Right renal pelvis (tissue), 4 donors: ENCODE measurements around the gene KLHL21. TPM values are rescaled to one million over a fixed set of nuclear protein-coding genes. Genes with fewer than 3 reads are reported as not detected.

ENCODE experiments used
- DNase-seq, 4 donors: peaks; one replicate each; pipeline ENCODE4 v3.0.0-alpha.2; 2013; ENCODE audit warnings: low read depth in 4 of 4, low spot score in 3 of 4, missing footprints in 1 of 4
- polyA plus RNA-seq, 4 donors: library from polyadenylated mRNA; unstranded; fragments of 120-200 nt; gene quantifications; one replicate each; pipeline ENCODE4 v1.2.1, GENCODE V29; 2013; ENCODE audit not compliant: insufficient read length in 4 of 4

KLHL21 gene
- polyA plus RNA-seq, 4 donors: 14.9 to 16.6 (median 15.2) TPM

DNA sequence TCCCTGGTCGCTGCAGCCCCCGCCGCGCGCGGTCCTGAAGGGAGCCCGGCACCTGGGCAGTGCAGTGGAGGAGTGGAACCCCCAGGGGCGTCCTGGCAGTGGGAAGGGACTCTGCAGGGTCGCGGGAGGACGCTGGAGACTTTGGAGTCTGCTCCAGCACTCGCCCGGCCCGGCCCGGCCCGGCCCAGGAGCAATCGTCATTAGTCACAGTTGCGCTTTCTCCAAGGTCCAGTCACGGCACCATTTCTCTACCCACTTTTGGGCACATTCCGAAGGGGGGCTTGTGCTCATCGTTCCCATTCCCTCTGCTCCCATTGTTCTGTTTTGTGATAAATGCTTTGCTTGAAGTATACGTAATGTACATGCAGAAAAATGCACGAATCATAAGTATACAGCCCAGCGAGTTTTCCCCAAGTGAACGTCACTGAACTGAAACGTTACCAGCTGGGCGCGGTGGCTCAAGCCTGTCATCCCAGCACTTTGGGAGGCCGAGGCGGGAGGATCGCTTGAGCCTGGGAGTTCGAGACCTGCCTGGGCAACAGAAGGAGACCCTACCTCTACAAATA lies 23.0 kb upstream of the KLHL21 start:
- no peak for DNase-seq

DNA sequence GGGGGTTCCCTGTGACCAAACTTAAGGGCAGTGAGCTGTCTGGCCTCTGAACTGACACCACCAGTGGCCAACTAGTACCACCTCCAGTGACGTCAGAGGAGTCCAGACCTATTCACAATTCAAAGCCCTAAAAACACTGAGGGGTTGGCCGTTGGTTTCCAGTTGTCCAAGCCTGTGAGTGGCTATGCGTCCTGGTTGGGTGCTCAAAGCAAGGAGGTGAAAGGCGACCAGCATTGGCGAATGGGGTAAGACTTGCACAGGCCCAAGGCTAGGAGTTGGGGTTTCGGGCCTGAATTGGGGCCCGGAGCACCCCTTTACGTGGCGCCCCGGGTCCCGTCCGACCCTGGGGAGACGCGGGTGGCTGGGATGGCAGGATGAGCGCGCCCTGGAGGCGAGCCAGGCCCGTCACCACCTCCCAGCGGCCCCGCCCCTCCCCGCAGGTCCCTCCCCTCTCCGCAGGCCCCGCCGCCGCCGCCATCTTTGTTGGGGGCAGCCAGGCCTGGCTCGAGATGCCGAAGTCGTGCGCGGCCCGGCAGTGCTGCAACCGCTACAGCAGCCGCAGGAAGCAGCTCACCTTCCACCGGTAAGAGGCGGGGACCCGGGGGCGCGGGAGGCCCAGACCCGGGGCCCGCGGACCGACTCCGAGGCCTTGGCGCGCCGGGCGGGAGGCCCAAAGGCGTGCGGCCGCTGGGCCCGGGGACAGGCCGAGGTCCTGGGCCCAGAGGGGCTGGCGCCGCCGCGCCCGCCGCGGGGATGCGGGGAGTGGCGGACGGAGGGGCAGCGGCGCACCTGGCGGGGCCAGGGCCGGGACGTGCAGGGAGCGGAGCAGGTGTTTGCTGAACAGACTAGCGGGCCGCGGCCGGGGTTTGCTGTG lies 22.3 kb upstream of the KLHL21 start, which contains the start of gene THAP3:
Gene THAP3 (plus strand): TSS at position 159 of the 874 bp plus-strand sequence. CDS start 351 bp downstream, at position 510.
- DNase-seq: peak in 1 of 4 donors; percentile 60

DNA sequence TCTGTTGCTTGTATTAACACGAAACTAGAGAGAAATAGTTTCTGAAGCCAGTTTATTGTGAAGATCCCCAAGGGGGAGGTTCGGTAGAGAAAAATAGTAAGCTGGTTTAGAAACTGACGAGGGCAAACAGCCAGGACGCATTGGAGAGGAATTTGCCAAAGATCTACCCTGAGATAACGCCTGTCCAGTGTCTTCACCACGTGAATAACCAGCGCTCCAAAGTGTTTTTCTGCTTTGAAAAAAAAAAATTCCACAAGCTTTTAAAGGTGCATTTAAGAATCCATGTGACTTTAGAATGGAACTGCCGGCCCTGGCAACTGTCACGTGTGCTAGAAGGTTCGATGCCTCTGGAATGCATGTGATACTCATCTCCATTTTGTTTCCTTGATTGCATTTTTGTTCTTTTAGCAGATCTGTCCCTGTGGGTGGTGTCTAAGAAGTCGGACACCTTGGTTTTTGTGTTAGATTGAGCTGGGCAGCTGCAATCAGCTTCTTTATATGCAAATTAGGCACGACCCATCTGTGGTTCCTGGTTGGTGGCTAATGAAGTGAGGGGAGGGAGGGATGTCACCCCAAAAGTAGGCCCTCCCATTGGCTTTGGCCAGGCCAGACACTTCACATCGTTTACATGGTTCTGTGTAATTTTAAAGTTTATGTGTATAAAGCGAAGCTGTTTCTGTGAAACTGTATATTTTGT lies 20.7 kb upstream of the KLHL21 start:
- no peak for DNase-seq

DNA sequence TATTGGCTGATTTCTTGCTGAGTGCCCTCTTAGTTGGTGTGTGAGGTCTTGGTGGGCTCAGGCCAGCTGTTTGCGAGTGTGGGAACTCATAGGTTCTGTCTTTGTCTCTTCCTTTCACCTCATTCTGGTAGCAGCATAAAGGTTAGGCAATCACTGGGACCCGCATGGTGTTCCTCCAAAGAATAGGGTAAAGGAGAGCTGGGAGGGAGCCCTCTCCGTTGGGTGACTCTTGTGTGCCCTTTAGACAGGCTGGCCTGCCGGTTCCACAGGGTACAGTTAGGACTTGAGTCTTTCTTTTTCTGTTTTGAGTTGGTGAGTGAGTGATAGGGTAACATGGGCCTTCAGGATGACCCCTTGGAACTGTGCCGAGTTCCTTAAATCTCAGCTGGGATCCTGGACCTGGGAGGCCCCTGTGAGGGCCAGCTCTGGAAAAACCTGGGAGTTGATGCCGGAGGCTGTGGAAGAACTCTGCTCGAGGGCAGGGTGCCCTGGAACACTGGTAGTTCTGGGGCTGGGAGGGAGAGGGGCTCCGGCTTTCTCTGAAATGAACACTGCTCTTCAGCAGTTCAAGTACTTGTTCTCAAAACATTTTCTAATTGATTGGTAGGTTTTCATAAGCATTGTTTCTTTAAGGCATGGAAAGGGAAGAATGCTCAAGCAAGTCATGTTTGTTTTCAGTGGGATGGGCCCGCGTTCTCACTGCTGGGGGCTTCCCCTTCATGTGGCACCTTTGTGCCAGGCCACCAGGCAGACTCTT lies 19.9 kb upstream of the KLHL21 start:
- no peak for DNase-seq

DNA sequence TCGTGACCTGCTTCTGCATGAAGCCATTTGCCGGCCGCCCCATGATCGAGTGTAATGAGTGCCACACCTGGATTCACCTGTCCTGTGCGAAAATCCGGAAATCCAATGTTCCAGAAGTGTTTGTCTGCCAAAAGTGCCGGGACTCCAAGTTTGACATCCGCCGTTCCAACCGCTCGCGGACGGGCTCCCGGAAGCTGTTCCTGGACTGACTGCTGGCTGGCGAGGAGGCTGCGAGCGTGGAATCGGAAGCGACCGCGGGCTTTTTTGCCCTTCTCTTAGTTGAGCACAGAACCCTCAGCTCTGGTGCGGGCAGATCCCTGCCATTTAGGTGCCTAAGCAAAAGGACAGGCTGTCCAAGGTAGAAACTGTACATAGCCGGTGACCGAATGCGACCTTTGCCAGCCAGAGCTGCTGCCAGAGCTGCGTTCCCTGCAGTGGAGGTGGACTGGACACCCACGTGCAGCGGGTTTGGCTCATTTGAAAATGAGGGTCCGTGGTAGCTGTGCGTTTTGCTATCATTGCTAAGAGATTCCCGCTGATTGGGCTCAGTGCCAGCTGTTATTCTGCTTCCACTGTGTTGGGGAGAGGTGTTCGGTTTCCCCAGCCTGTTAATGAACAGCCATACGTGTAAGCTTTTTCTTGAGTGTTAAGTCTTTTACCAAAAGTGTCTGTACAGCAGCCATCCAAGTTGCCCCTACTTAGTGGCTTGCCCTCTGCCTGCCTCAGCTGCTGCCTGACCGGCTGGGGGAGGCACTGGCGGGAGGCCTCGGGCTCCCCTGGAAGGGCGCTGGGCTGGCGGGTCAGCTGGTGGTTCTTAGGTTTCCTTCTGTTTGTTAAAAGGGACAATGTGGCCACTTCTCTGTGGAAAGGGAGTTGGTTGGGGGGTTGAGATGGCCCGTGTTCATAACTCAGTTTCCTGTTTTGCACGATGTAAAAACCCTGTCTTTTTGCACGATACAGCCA lies 19.0 kb upstream of the KLHL21 start:
- DNase-seq: no peak

DNA sequence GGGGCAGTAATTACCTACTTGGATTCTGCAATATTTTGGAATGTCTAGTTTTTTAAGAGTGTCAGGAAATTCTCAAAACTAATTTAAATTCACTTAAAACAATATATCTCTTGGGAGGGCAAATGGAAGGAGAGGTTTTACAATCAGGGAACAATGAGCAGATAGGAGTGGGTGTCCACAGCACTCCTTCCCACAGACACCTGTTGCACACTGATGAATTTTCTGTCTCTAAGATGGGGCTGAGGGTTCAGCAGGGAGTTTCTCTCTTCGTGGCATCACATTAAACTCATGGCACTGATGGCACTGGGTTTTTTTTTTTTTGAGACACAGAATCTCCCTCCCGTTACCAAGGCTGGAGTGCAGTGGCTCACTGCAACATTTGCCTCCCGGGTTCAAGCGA lies 16.4 kb upstream of the KLHL21 start:
- DNase-seq: no peak

DNA sequence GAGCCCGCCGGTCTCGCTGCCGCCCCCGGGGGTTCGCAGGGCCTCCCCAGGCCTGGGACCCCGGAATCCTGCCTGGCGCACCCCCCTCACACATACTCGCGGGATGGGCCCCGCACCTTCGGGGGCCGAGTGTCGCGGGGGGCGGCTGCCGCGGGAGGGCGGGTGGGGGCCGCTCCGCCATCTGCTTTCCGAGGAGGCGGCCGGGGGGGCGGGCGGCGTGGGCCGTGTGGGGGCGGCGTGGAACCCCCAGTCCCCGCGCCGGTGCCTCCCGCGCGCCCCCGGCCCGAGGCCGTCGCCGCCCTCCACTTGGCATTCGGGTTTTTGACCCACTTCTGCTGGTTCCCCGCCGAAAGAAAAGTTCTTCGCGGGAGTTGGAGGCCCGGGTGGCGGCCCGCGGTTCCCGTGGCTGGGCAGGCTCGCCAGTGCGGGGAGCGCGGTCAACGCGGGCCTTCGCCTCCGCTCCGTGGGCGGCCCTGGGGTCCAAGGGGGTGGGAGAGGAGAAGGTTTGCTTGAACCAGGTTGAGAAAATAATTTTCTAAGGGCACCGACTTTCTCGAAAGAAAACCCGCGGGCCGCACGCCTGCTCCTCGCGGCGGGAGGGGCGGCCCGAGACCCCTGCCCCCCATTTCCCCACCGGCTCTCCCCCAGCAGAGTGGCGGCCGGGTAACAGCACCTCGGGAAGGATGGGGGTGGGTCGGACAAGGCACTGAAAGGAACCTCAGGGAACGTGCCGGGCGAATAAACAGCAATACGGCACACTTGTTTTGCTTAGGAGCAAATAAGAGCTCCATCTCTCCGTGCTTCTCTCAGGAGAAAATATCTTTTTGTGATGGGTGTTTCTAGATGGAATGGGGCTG lies 12.5 kb upstream of the KLHL21 start:
- DNase-seq: no peak

DNA sequence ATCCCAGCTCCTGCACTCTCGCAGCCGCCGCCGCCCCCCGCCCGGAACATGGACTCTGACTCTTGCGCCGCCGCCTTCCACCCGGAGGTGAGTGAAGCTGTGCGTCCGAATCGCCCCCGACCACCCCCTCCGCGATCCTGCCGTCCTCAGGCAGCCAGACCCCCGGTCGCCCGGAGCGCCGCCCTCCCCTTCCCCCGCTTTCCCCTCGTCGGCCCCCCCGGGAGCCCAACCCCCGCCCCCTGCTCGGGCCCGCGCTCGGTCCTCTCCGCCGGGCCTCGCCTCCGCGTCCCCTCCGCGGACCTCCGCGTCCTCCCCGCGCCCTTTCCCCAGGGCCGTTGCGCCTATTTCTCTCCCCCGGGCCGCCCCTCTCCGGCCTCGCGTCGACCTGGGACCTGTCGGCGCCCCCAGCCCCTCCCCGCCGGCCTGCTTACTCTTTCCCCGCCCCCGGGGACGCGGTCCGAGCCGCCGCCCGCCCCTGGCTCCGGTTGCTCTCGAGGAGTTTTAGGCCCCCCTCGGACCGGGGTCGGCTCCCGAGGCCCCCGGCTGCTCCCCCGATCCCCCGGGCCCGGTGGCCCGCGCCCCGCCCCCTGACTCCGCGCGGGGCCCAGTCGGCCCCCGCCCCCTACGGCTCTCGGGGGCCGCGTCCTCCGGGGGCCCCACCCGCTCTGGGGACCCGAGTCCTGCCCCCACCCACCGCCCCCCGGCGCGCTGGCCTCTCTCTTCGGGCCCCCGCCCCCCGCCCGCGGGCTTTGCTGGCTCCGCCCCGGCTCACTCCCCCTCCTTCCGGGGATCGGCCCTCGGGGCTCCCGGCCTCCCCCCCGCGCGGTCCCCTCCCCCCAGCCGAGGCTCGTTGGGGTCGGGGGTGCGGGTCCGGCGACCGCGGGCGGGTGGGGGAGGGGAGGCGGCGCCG lies 11.6 kb upstream of the KLHL21 start:
- no peak for DNase-seq

DNA sequence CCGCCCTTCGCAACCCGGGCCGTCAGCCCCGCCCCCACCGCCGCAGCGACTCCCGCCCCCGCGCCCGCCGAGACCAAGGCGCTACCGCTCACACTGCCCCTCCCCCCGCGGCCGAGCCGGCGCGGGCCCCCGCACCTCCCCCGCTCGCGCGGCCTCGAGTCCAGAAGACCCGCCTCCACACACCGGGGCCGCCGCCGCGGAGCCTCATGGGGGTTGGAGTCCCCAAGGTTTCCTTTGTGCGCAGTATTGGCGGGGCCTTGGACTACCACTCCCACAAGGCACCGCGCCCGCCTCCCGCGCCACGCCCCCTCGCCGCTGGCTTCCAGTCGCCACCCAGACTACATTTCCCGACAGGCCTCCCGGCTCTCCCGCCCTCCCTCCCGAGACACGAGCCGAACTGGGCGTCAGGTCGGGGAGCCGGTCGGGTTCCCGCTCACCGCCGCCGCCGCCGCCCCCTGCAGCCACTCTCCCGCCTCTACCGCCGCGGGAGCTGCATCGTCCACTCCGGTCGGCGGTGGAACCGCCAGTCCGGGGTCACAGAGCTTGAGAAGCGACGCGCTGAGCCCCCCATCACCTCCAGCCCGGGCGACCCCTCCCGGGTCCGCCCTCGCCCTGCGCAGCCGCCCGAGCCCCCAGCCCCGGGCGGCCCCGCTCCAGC lies 10.8 kb upstream of the KLHL21 start, which contains the start of gene PHF13:
Gene PHF13 (plus strand): TSS at position 371 of the 658 bp plus-strand sequence. CDS start 336 bp downstream, outside the sequence.
- peak; percentile 92 to 97 (median 97) for DNase-seq

DNA sequence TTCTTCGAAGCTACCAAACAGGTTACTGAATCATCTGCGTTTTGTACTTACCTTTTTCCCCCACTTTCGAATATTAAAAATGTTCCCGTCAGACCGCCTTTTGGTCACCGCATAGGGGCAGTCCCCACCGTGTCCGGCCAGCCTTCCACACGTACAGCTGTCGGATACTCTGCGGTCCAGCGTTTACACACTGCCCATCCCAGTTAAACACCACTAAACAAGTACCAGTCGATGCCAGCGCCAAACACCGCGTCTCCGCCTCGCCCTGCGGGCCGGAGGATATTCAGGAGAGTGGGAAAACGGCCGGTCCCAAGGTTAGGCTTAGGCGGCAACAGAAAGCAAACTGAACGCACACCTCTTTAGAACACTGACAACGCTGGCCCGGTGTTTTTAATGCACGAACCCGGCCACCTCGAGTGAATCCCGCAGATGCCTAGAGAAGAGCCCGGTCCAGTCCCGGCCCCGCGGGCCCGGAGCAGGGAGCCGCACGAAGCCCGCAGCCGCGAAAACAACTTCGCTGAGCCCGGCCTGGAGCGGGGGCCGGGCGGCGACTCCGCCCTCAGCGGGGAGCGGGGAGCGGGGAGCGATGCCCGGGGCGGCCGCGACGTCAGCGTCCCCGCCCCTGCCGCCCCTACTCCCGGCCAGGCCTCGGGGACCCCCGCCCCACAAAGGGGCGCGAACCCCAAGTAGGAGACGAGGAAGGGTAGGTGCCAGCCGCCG lies 10.1 kb upstream of the KLHL21 start:
- DNase-seq: no peak

DNA sequence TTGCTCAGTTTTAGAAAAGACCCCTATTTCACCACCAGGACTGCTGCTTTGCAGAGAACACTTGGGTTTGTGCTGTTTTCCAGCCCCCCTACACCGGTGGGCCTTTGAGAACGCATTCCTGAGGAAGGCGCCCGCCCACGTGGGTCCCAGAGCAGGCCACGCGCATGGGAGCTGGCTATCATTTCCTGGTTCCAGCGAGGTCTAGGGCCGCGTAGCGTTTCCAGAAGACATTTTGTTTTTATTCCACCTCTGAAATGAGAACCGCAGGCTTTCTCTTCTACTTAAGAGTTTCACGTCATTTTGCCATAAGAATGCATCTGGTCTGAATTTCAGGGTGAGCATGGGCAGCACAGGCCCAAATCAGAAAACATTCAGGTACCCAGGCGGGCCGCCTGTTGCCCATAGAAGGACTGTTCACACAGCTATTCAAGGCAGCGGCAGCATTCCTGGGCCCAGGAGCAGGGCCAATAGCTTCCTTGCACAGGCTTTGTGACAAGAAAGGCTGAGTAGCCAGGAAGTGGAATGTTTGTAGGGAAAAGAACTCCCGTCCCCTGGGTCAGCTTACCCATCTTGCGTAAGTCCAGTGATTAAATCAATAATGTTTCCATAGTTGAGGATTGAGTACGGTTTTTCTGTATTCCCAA lies 1.4 kb upstream of the KLHL21 start:
- DNase-seq: no peak

DNA sequence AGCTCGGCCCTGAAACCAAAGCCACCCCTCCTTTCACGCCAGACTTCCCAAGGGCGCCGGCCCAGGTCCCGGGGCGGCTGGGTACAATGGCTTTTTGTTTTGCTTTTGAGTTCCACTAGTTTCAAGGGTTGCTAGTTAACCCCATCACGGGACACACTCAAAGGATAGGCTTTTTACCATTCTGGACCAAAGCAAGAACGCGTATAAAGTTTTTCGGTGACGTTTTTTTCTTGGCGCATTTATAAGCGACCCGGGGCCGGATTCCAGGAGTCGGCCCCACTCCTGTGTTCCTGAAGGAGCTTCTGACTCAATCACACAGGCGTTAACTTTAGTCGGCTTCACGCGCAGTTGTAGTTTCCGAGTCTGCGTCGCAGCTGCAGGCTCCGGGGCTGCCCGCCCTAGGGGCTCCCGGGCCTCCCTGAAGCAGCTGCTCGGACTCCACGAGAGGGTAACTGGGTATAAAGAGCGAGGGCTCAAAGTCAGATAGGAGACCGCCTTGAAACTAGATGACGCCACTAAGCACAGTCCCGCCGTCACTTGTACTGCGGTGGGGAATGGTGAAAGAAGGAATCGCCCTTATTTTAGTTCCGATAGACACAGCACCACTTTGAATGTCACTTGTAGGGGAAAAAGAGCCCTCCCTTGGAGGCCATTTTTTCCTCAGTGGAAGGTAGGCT lies 707 bp upstream of the KLHL21 start:
- no peak for DNase-seq

DNA sequence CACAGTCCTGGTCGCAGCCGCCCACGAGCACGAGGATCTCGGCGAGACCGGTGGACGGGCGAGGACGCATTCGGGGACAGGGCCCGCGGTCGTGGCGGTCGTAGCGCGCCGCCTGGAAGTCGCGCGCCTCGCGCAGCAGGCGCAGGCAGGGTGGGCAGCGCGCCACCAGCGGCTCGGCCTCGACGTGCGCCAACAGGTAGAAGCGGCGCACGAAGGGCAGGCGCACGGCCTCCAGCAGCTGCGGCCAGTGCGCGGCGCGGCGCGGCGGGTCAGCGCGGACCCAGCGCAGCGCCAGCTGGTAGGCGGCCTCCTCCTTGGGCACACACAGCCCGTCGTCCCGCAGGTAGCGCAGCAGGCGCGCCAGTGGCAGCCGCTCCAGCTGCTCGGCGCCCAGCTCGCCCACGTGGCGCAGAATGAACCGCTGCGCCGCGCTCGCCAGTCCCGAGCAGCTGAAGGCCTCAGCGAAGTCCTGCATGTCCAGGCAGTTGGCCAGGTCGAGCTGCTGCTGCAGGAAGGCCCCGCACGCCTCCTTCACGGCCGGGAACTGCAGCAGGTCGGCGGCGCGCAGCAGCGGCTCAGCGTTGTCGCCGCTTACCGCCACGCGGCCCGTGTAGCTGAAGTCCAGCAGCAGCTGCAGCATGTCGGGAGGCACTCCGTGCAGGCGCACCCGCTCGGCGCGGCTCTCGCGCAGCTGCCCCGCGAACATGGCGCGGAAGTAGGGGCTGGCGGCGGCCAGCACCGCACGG lies 573 bp downstream of the KLHL21 start:
- DNase-seq: no peak

DNA sequence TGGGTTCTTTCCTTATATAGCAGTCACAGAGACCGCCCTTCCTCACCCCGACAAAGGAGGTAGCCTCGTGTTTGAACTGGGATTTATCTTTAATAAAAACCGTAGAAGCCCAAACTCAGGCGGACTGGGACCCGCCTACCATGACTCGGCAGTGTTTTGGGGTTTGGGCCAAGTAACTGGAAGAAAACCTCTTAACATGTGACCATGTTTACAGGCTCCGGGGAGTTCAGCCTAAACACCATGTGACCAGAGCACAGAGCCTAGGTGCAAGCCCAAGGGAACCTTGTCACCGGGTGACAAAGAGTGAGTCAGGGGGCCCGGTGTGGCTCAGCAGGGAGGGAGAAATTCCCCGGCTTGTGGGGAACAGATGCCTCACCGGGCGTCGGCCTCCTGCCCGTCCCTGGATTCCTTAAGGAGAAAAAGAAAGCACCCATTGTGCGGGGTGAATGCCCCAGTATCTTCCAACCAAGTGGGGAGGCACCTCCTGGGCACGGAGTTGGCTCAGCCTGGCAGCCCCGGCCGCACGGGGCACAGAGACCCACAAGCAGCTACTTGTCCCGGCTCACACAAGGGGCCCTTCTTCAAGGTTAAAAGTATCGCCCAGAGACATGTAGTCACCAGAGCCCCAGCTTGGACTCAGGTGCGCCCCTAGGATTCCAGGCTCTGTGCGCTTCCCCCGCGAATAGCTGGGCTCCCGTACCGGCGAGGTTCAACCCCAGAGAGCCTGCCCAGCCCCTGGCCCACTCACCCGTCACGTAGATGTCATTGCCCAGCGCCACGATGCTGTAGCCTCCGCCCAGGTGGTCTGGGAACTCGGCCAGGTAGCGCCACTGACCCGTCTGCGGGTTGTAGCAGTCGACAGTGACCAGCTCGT lies 1.4 kb downstream of the KLHL21 start:
- no peak for DNase-seq
